B cell (primary cell): ENCODE results near the gene KCTD7. TPM values are rescaled to one million over a fixed set of nuclear protein-coding genes. Genes with fewer than 3 reads are reported as not detected.
"Not testable (repeated sequence)": the region's sequence is repeated elsewhere in the genome, so short reads cannot be mapped to it uniquely, and the experiment has no call there.

Source experiments
- ATAC-seq: fragments of 200-7000 bp; cut with Tn5 transposase; one replicate; pipeline ENCODE4 v1.10.0; 2021; ENCODE audit warnings: low read depth, mild to moderate bottlenecking, moderate number of reproducible peaks, moderate library complexity
- CTCF ChIA-PET: fragments of 350-600 bp; sonication (Branson Sonifier 250); formaldehyde crosslinking; loops from one replicate; lab custom pipeline; 2021; ENCODE audit warnings: antibody characterized with exemption, inconsistent platforms; lab: Charles Lee
- POLR2A ChIA-PET: fragments of 350-600 bp; sonication (Branson Sonifier 250); formaldehyde crosslinking; loops from one replicate; lab custom pipeline; 2021; ENCODE audit warnings: antibody characterized with exemption; lab: Charles Lee
- DNase-seq: peaks from one replicate; pipeline ENCODE4 v3.0.0; 2013
- H2AFZ ChIP-seq: 2 replicates; pipeline ENCODE4 v1.6.1; 2012; ENCODE audit warnings: mild to moderate bottlenecking, low read depth, low read length; ENCODE audit not compliant: insufficient read depth, poor library complexity, severe bottlenecking
- H3K27ac ChIP-seq, 2 donors: 1 replicate in 1 of 2; 2 replicates in 1 of 2; pipeline ENCODE4 v1.5.1; 2012 to 2013; ENCODE audit warnings: low read length in 2 of 2, mild to moderate bottlenecking in 2 of 2, moderate library complexity in 1 of 2
- H3K27me3 ChIP-seq, 4 experiments: fragments of 200-600 bp in 1 of 4; sonication (generic) in 1 of 4; replicated peaks in 1 of 4; 1 replicate in 2 of 4; 2 replicates in 2 of 4; pipeline versions ENCODE4 v1.6.1 to v1.7.0; 2013 to 2016; ENCODE audit warnings: low read length in 3 of 4, mild to moderate bottlenecking in 2 of 4, mixed read lengths in 1 of 4, moderate library complexity in 1 of 4; ENCODE audit not compliant: insufficient read depth in 4 of 4, control insufficient read depth in 3 of 4; ENCODE audit errors: control extremely low read depth in 1 of 4
- H3K36me3 ChIP-seq, 2 experiments: replicated peaks in 1 of 2; 1 replicate in 1 of 2; 2 replicates in 1 of 2; pipeline versions ENCODE4 v1.6.1 to v1.7.1; 2013; ENCODE audit warnings: low read length in 1 of 2; ENCODE audit not compliant: insufficient read depth in 2 of 2, control insufficient read depth in 1 of 2; ENCODE audit errors: control extremely low read depth in 1 of 2, extremely low read depth in 1 of 2
- H3K4me1 ChIP-seq, 2 donors: fragments of 200-600 bp in 1 of 2; sonication (generic) in 1 of 2; 1 replicate in 1 of 2; 2 replicates in 1 of 2; pipeline versions ENCODE4 v1.5.1 to v1.6.1; 2013 to 2017; ENCODE audit warnings: low read length in 2 of 2; ENCODE audit not compliant: control insufficient read depth in 2 of 2, insufficient read depth in 2 of 2
- H3K4me2 ChIP-seq: replicated peaks from 2 replicates; pipeline ENCODE3; 2012; ENCODE audit warnings: mild to moderate bottlenecking, low read depth, low read length; ENCODE audit not compliant: poor library complexity, severe bottlenecking
- H3K4me3 ChIP-seq, 5 experiments: fragments of 200-600 bp in 1 of 5; sonication (generic) in 1 of 5; 1 replicate in 3 of 5; 2 replicates in 2 of 5; pipeline versions ENCODE4 v1.5.1 to v1.7.0; 2011 to 2016; ENCODE audit warnings: low read length in 4 of 5, mild to moderate bottlenecking in 4 of 5, low read depth in 2 of 5, control low read depth in 1 of 5, moderate library complexity in 1 of 5; ENCODE audit not compliant: insufficient read depth in 1 of 5; ENCODE audit errors: control extremely low read depth in 1 of 5, extremely low read depth in 1 of 5
- H3K79me2 ChIP-seq: fragments of 200-600 bp; sonication (generic); one replicate; pipeline ENCODE4 v1.6.0; 2016; ENCODE audit warnings: low read length; ENCODE audit not compliant: control insufficient read depth, insufficient read depth
- H3K9ac ChIP-seq: fragments of 200-600 bp; sonication (generic); 2 replicates; pipeline ENCODE4 v1.6.1; 2017; ENCODE audit warnings: mild to moderate bottlenecking, low read length, moderate library complexity
- H3K9me3 ChIP-seq, 3 donors: one replicate each; pipeline versions ENCODE4 v1.6.1 to v1.7.1; 2013; ENCODE audit warnings: low read length in 2 of 3; ENCODE audit not compliant: control insufficient read depth in 2 of 3, insufficient read depth in 1 of 3; ENCODE audit errors: control extremely low read depth in 1 of 3
- H4K20me1 ChIP-seq: 2 replicates; pipeline ENCODE4 v1.6.0; 2012; ENCODE audit warnings: mild to moderate bottlenecking, low read length; ENCODE audit not compliant: insufficient read depth, control insufficient read depth, poor library complexity, severe bottlenecking
- H3K27ac Mint-ChIP-seq: one replicate; pipeline ENCODE4 v1.8.0; 2021; ENCODE audit warnings: mixed read lengths
- H3K27me3 Mint-ChIP-seq: one replicate; pipeline ENCODE4 v1.8.0; 2021; ENCODE audit warnings: mixed read lengths
- H3K4me1 Mint-ChIP-seq: one replicate; pipeline ENCODE4 v1.8.0; 2021; ENCODE audit warnings: mixed read lengths
- H3K4me3 Mint-ChIP-seq: one replicate; pipeline ENCODE4 v1.8.0; 2021; ENCODE audit warnings: mixed read lengths
- H3K9me3 Mint-ChIP-seq: one replicate; pipeline ENCODE4 v1.8.0; 2022; ENCODE audit warnings: mixed read lengths; ENCODE audit not compliant: insufficient read depth
- CTCF ChIP-seq: fragments of 200-600 bp; IDR thresholded peaks from one replicate; pipeline ENCODE4 v1.8.0; 2022; ENCODE audit warnings: antibody characterized with exemption, mild to moderate bottlenecking
- EZH2 ChIP-seq: IDR thresholded peaks from 2 replicates; pipeline ENCODE4 v1.6.1; 2012; ENCODE audit warnings: borderline replicate concordance, low read depth, mild to moderate bottlenecking, moderate library complexity, low read length; ENCODE audit not compliant: insufficient read depth, poor library complexity, severe bottlenecking
- WGBS: methylation state at CpG from one replicate; pipeline ENCODE4 v1.1.5; 2013; ENCODE audit warnings: missing lambda C conversion rate; ENCODE audit not compliant: insufficient coverage; 5-methylcytosine and 5-hydroxymethylcytosine counted together
- intact Hi-C: fragments of 100-400 bp; cut with micrococcal nuclease; formaldehyde crosslinking; loops from one replicate; pipeline ENCODE4 v1.10.0; 2022
- polyA plus RNA-seq: library from polyadenylated mRNA; depleted of rRNA; stranded (reverse); fragments of >200 nt; gene quantifications from 2 replicates; pipeline ENCODE4 v1.2.3, GENCODE V29; 2012
- total RNA-seq, 2 donors: library from RNA; stranded (reverse); fragments of 120-200 nt in 1 of 2; gene quantifications; 1 replicate in 1 of 2; 2 replicates in 1 of 2; pipeline versions ENCODE4 v1.2.3 to v1.2.4, GENCODE V29; 2013 to 2022

Gene KCTD7
- total and polyA plus RNA-seq, 2 donors (not counting 1 experiment from before 2014, with no cell fraction given) = 44.4 to 48.2 TPM

GRCh38 chr7:66591799-66592596, 36.7 kb upstream of the KCTD7 start:
- intact Hi-C loops = loop anchor here (1.0 to 5.0 kb wide), 7 partner anchors 36 to 610 kb away; partner anchors contain the start of genes GUSB, KCTD7 and RABGEF1
- POLR2A ChIA-PET = interaction anchor here (0.5 to 0.6 kb wide), 3 partner anchors 89 to 629 kb away, joined by 3 to 5 read pairs (median 3); no protein-coding TSS in a partner anchor
- Histone ChIP-seq H4K20me1 (peaks cover 13% of the 10 kb centered on the region), H3K4me3 (peak overlapping the region; percentile 47 to 94 (median 81)), H3K9me3 (no peaks in the 10 kb centered on the region), H3K79me2 (peaks cover 94% of the 10 kb centered on the region), H3K36me3 (peaks cover 0 to 3% of the 10 kb centered on the region in 2 experiments), H3K27ac (peak overlapping the region; percentile 42 to 87), H3K27me3 (no peaks in the 10 kb centered on the region), H2AFZ (peak overlapping the region; percentile 89), H3K4me1 (peaks cover 13 to 27% of the 10 kb centered on the region in 2 donors), H3K4me2 (peak overlapping the region; percentile 93), H3K9ac (peak overlapping the region; percentile 81)
- under 1% methylated on average over 78 of the region's 83 CpGs for WGBS
- peak overlapping the region; percentile 100 for H3K4me3 Mint-ChIP-seq
- peaks cover 47% of the 10 kb centered on the region for H3K4me1 Mint-ChIP-seq
- no peaks in the 10 kb centered on the region for H3K27me3 Mint-ChIP-seq
- CTCF ChIA-PET = no interaction called here
- H3K27ac Mint-ChIP-seq = peak overlapping the region; percentile 99
- TF ChIP-seq EZH2 = no peak
- TF ChIP-seq CTCF = no peak
- peak; percentile 90 for DNase-seq
- ATAC-seq = peak; percentile 98
- H3K9me3 Mint-ChIP-seq = no peaks in the 10 kb centered on the region

GRCh38 chr7:66592597-66593146, 36.0 kb upstream of the KCTD7 start:
- peak overlapping the region; percentile 99 for H3K27ac Mint-ChIP-seq
- H3K27me3 ChIP-seq, H3K9me3 ChIP-seq, CTCF ChIA-PET, H4K20me1 ChIP-seq, H3K9me3 Mint-ChIP-seq, H3K36me3 ChIP-seq, DNase-seq, H3K27me3 Mint-ChIP-seq: not testable (repeated sequence)
- Histone ChIP-seq H3K4me3 (peak overlapping the region in 4 of 5 experiments; percentile 80 to 94 (median 83)), H3K79me2 (peaks cover 94% of the 10 kb centered on the region), H2AFZ (peak overlapping the region; percentile 89), H3K27ac (peak overlapping the region; percentile 42 to 87), H3K9ac (peak overlapping the region; percentile 81), H3K4me1 (peaks cover 13 to 27% of the 10 kb centered on the region in 2 donors), H3K4me2 (peak overlapping the region; percentile 93)
- H3K4me1 Mint-ChIP-seq = peaks cover 46% of the 10 kb centered on the region
- WGBS = 42% methylated on average over 2 of the region's 4 CpGs
- peak overlapping the region; percentile 100 for H3K4me3 Mint-ChIP-seq
- peak; percentile 4 for ATAC-seq
- intact Hi-C loops = loop anchor here (1.0 to 5.0 kb wide), 7 partner anchors 36 to 610 kb away; partner anchors contain the start of genes GUSB, KCTD7 and RABGEF1
- POLR2A ChIA-PET = interaction anchor here (0.6 kb wide), 2 partner anchors 24 to 99 kb away, joined by 3 to 5 read pairs; no protein-coding TSS in a partner anchor

GRCh38 chr7:66594082-66594481, 34.6 kb upstream of the KCTD7 start:
- H3K4me2 ChIP-seq, H3K27me3 Mint-ChIP-seq, H4K20me1 ChIP-seq, H2AFZ ChIP-seq, ATAC-seq, H3K9me3 ChIP-seq, DNase-seq, H3K27me3 ChIP-seq, H3K36me3 ChIP-seq, H3K27ac ChIP-seq, CTCF ChIA-PET, H3K4me3 ChIP-seq, H3K9me3 Mint-ChIP-seq, H3K27ac Mint-ChIP-seq, H3K9ac ChIP-seq: not testable (repeated sequence)
- 100% methylated on average over 4 of the region's 8 CpGs for WGBS
- peaks cover 81% of the 10 kb centered on the region for H3K79me2 ChIP-seq
- peaks cover 36% of the 10 kb centered on the region for H3K4me1 Mint-ChIP-seq
- H3K4me1 ChIP-seq = peaks cover 13 to 27% of the 10 kb centered on the region in 2 donors
- H3K4me3 Mint-ChIP-seq = peak overlapping the region; percentile 29
- intact Hi-C loops = loop anchor here (5.0 kb wide), 1 partner anchor 612 kb away; the partner anchor contains the start of gene GUSB
- POLR2A ChIA-PET = interaction anchor here (1.2 kb wide), 1 partner anchor 250 kb away, joined by 4 read pairs; no protein-coding TSS in a partner anchor
